Activated CD4-positive, CD25-positive, alpha-beta regulatory T cell treated with anti-CD3 and anti-CD28 coated beads, Interleukin-2, amount 50 U/mL, for 16 hours (primary cell): Measurements from ENCODE around the gene PCBP4.

Experiments used
- DNase-seq: peaks from one replicate; pipeline ENCODE4 v3.0.0-alpha.2; 2020; ENCODE audit warnings: low read depth, low spot score

The PCBP4 gene

GRCh38 chr3:51955893-51956770, 11.1 kb downstream of the PCBP4 start:
- DNase-seq, result no peak

GRCh38 chr3:51955175-51955892, 11.9 kb downstream of the PCBP4 start, which contains the start of gene GPR62:
Gene GPR62, plus strand, starts transcription at chr3:51955381. Its CDS starts 272 bp downstream, at chr3:51955653.
- DNase-seq, result no peak

- no peak for DNase-seq
These were observed 12.5 kb downstream of the PCBP4 start for GRCh38 chr3:51954713-51955112.

GRCh38 chr3:51954105-51954504, 13.1 kb downstream of the PCBP4 start:
- no peak for DNase-seq

GRCh38 chr3:51953445-51953844, 13.8 kb downstream of the PCBP4 start:
- no peak for DNase-seq

- no peak for DNase-seq
These were observed 16.4 kb downstream of the PCBP4 start for GRCh38 chr3:51950899-51951298.

GRCh38 chr3:51949121-51949520, 18.1 kb downstream of the PCBP4 start:
- no peak for DNase-seq

GRCh38 chr3:51948016-51948580, 19.2 kb downstream of the PCBP4 start:
- DNase-seq, result no peak

GRCh38 chr3:51947215-51947900, 19.9 kb downstream of the PCBP4 start:
- DNase-seq, result no peak

- no peak for DNase-seq
These were observed 20.5 kb downstream of the PCBP4 start for GRCh38 chr3:51946796-51947195.

- DNase-seq, result no peak
These were observed 21.1 kb downstream of the PCBP4 start for GRCh38 chr3:51945926-51946705.

- DNase-seq, result no peak
These were observed 22.0 kb downstream of the PCBP4 start for GRCh38 chr3:51945031-51945840.

GRCh38 chr3:51944451-51945021, 22.7 kb downstream of the PCBP4 start:
- DNase-seq, result no peak

- DNase-seq, result no peak
These were observed 23.5 kb downstream of the PCBP4 start for GRCh38 chr3:51943451-51944391.

- DNase-seq, result no peak
These were observed 24.4 kb downstream of the PCBP4 start for GRCh38 chr3:51942603-51943450.

GRCh38 chr3:51941798-51942602, 25.3 kb downstream of the PCBP4 start, which contains the start of the genes PARP3 and RRP9:
Gene PARP3, plus strand, starts transcription at chr3:51942363. Its CDS starts 993 bp downstream, at chr3:51943356.
Gene RRP9, minus strand, starts transcription at chr3:51941904. Its CDS starts 37 bp downstream, at chr3:51941867.
- DNase-seq, result peak; percentile 96

GRCh38 chr3:51941463-51941797, 25.8 kb downstream of the PCBP4 start:
- no peak for DNase-seq
